BLaER1 treated with 17β-estradiol and CSF1 and Interleukin-3, amounts not matched to agents 10 nM and 100 nM (cell line): ENCODE measurements around the gene STK39.
"Not testable (repeated sequence)": the region's sequence is repeated elsewhere in the genome, so short reads cannot be mapped to it uniquely, and the experiment has no call there.

ENCODE experiments used
- H3K27ac ChIP-seq, 11 experiments: shearing (Covaris generic); formaldehyde crosslinking; 2 replicates each; pipeline ENCODE4 v1.8.1; 2022
- H3K27me3 ChIP-seq, 11 experiments: shearing (Covaris generic); formaldehyde crosslinking; 2 replicates each; pipeline ENCODE4 v1.8.1; 2022
- H3K36me3 ChIP-seq, 11 experiments: shearing (Covaris generic); formaldehyde crosslinking; 2 replicates each; pipeline ENCODE4 v1.8.1; 2022
- H3K4me1 ChIP-seq, 10 experiments: shearing (Covaris generic); formaldehyde crosslinking; 2 replicates each; pipeline ENCODE4 v1.8.1; 2022
- H3K4me2 ChIP-seq, 11 experiments: shearing (Covaris generic); formaldehyde crosslinking; 2 replicates each; pipeline ENCODE4 v1.8.1; 2022
- H3K4me3 ChIP-seq, 10 experiments: shearing (Covaris generic); formaldehyde crosslinking; 2 replicates each; pipeline ENCODE4 v1.8.1; 2022
- H3K9ac ChIP-seq, 11 experiments: shearing (Covaris generic); formaldehyde crosslinking; 2 replicates each; pipeline ENCODE4 v1.8.1; 2022
- H3K9me3 ChIP-seq, 11 experiments: shearing (Covaris generic); formaldehyde crosslinking; replicated peaks in 1 of 11; 2 replicates each; pipeline ENCODE4 v1.8.1; 2022
- H4K20me1 ChIP-seq, 11 experiments: shearing (Covaris generic); formaldehyde crosslinking; 2 replicates each; pipeline ENCODE4 v1.8.1; 2022
- Cebpa-rat ChIP-seq, 11 experiments: shearing (Covaris generic); IDR thresholded peaks; 2 replicates each; pipeline ENCODE4 v1.8.1; 2022

STK39 gene

DNA sequence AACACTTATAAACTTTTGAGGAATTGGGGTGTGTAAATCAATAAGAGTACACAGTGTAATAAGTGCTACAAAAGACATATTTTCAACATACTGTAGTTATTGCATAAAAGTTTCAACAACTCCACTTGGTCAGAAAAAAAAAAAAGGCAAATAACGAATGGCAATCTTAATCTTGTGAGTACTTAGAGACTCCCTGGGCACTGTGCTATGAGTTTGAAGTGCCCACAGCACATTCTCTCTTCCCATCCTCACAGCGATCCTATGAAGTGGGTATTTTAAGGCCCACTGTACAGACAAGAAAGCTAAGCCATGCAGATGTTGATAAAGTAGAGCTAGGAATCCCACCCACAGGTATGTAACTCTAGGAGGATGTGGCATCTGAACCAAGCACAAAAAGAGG is 112.3 kb downstream of the STK39 start:
- H3K4me1 ChIP-seq: peaks cover 15 to 59% (median 37%) of the 10 kb centered on the region in 10 experiments
- no peak for TF ChIP-seq Cebpa-rat (IDR thresholded peaks at IDR 0.05)
- no peak overlapping the region for H3K4me2 ChIP-seq

GRCh38 chr2:168134485-168134884 is 112.9 kb downstream of the STK39 start:
- H3K4me1 ChIP-seq: peaks cover 18 to 53% (median 35%) of the 10 kb centered on the region in 10 experiments

More for the DNA sequence above, 112.3 kb downstream of the STK39 start:
- H3K9ac ChIP-seq: no peak overlapping the region
- no peak overlapping the region for H3K4me3 ChIP-seq
- no peaks in the 10 kb centered on the region for H4K20me1 ChIP-seq
- no peaks in the 10 kb centered on the region for H3K27me3 ChIP-seq
- no peaks in the 10 kb centered on the region for H3K9me3 ChIP-seq
- H3K27ac ChIP-seq: no peak overlapping the region
- peaks cover 0 to 94% (median 64%) of the 10 kb centered on the region in 11 experiments; a peak in 20 of 22 replicates for H3K36me3 ChIP-seq

DNA sequence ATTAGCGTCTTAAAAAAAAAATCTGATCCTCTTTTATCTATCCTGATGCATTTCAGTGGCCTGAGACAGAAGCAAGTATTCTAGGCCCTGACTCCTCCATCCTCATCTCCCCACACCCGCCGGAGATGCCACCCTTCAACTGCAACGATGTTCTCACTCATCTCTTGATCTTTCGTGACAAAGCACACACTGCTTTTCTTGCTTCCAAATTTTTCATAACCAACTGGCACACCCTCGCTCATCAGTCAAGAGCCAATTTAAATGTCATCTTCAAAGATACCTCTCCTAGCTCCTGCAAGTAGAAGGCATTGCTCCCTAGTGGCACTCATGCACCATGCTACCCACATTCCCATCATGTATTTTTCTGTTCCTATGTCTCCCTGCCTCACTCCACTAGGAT is 115.0 kb downstream of the STK39 start:
- Histone ChIP-seq H3K4me3 (no peak overlapping the region), H3K27me3 (no peaks in the 10 kb centered on the region), H4K20me1 (no peaks in the 10 kb centered on the region), H3K4me2 (no peak overlapping the region; a peak in 1 of 22 replicates), H3K4me1 (peaks cover 7 to 32% (median 16%) of the 10 kb centered on the region in 10 experiments; a peak in 19 of 20 replicates), H3K27ac (no peak overlapping the region), H3K36me3 (peaks cover 12 to 99% (median 78%) of the 10 kb centered on the region in 11 experiments), H3K9ac (no peak overlapping the region), H3K9me3 (no peaks in the 10 kb centered on the region)
- no peak for TF ChIP-seq Cebpa-rat (IDR thresholded peaks at IDR 0.05)

More at GRCh38 chr2:168134485-168134884, 112.9 kb downstream of the STK39 start:
- H3K9me3 ChIP-seq: no peaks in the 10 kb centered on the region
- no peak for TF ChIP-seq Cebpa-rat (IDR thresholded peaks at IDR 0.05)
- no peaks in the 10 kb centered on the region for H3K27me3 ChIP-seq
- H4K20me1 ChIP-seq: no peaks in the 10 kb centered on the region
- no peak overlapping the region for H3K27ac ChIP-seq
- peaks cover 3 to 95% (median 67%) of the 10 kb centered on the region in 11 experiments; a peak in 21 of 22 replicates for H3K36me3 ChIP-seq
- no peak overlapping the region for H3K9ac ChIP-seq
- no peak overlapping the region for H3K4me3 ChIP-seq
- no peak overlapping the region for H3K4me2 ChIP-seq

DNA sequence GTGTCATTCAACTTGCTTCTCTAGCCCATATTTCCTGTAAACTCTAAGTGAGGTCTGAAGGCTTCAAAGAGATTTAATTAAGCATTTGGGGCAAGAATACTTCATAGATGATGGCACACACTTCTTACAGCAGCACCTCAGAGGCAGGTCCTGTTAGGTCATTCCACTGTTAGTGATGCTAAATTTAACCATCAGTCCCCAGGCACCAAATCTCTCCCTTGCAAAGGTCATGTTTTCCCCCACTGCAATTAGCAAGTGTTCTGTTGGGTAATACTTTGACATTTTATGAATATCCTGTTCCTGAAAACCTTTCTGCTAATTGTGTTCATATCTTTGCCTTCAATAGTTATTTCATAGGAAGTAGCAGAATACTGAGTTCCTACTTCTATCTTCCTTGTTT is 117.0 kb downstream of the STK39 start:
- TF ChIP-seq Cebpa-rat (IDR thresholded peaks at IDR 0.05): no peak
- Histone ChIP-seq H3K4me1 (peaks cover 4 to 22% (median 11%) of the 10 kb centered on the region in 10 experiments; a peak in 16 of 20 replicates), H3K4me3 (no peak overlapping the region), H3K27ac (0 out of 22 replicates have a peak overlapping the region, but pooled peaks of 1 of the 11 experiments have one; percentile 18), H4K20me1 (no peaks in the 10 kb centered on the region), H3K4me2 (peak overlapping the region; percentile 5 to 51 (median 19); a peak in 10 of 22 replicates), H3K27me3 (no peaks in the 10 kb centered on the region), H3K9me3 (no peaks in the 10 kb centered on the region), H3K36me3 (peaks cover 29 to 100% (median 91%) of the 10 kb centered on the region in 11 experiments), H3K9ac (no peak overlapping the region)

- Histone ChIP-seq H3K4me1 (peaks cover 4 to 19% (median 11%) of the 10 kb centered on the region in 10 experiments; a peak in 16 of 20 replicates), H3K9me3 (peaks cover under 1 to 11% (median 2%) of the 10 kb centered on the region in 11 experiments; a peak in 11 of 22 replicates), H3K9ac (no peak overlapping the region), H3K4me3 (no peak overlapping the region), H3K27me3 (no peaks in the 10 kb centered on the region), H3K27ac (no peak overlapping the region), H4K20me1 (no peaks in the 10 kb centered on the region), H3K4me2 (no peak overlapping the region), H3K36me3 (peaks cover 44 to 99% (median 91%) of the 10 kb centered on the region in 11 experiments)
- no peak for TF ChIP-seq Cebpa-rat (IDR thresholded peaks at IDR 0.05)
These were observed 120.0 kb downstream of the STK39 start for GRCh38 chr2:168127371-168127770.

- not testable (repeated sequence) for H3K9ac ChIP-seq, H3K27ac ChIP-seq, H3K27me3 ChIP-seq, H3K4me3 ChIP-seq, H3K4me2 ChIP-seq, H4K20me1 ChIP-seq
- peaks cover 7 to 47% (median 30%) of the 10 kb centered on the region in 10 experiments for H3K4me1 ChIP-seq
- peaks cover 3 to 15% (median 6%) of the 10 kb centered on the region in 11 experiments; a peak in 11 of 22 replicates for H3K9me3 ChIP-seq
- peaks cover 44 to 85% (median 73%) of the 10 kb centered on the region in 11 experiments for H3K36me3 ChIP-seq
These were observed 125.2 kb downstream of the STK39 start for GRCh38 chr2:168122210-168122609.

- Histone ChIP-seq H3K4me2 (peak overlapping the region in 3 of 11 experiments; percentile 46 to 74 (median 62); a peak in 3 of 22 replicates), H3K9ac (no peak overlapping the region), H3K36me3 (peaks cover 33 to 83% (median 72%) of the 10 kb centered on the region in 11 experiments), H3K4me3 (no peak overlapping the region), H3K27me3 (no peaks in the 10 kb centered on the region), H3K27ac (no peak overlapping the region), H4K20me1 (no peaks in the 10 kb centered on the region), H3K4me1 (peaks cover 7 to 47% (median 30%) of the 10 kb centered on the region in 10 experiments), H3K9me3 (peaks cover 3 to 15% (median 6%) of the 10 kb centered on the region in 11 experiments; a peak in 11 of 22 replicates)
- TF ChIP-seq Cebpa-rat (IDR thresholded peaks at IDR 0.05): no peak
These were observed 126.7 kb downstream of the STK39 start for GRCh38 chr2:168120730-168121129.

- no peak overlapping the region for H3K4me3 ChIP-seq
- H3K27me3 ChIP-seq: no peaks in the 10 kb centered on the region
- peaks cover 3 to 15% (median 6%) of the 10 kb centered on the region in 11 experiments; a peak in 11 of 22 replicates for H3K9me3 ChIP-seq
- peaks cover 7 to 47% (median 30%) of the 10 kb centered on the region in 10 experiments for H3K4me1 ChIP-seq
- peaks cover 31 to 83% (median 72%) of the 10 kb centered on the region in 11 experiments for H3K36me3 ChIP-seq
- no peak overlapping the region; a peak in 1 of 22 replicates for H3K27ac ChIP-seq
- H4K20me1 ChIP-seq: no peaks in the 10 kb centered on the region
- TF ChIP-seq Cebpa-rat (IDR thresholded peaks at IDR 0.05): no peak
- H3K9ac ChIP-seq: no peak overlapping the region
- H3K4me2 ChIP-seq: peak overlapping the region in 6 of 11 experiments; percentile 24 to 74 (median 66); a peak in 7 of 22 replicates
These were observed 127.1 kb downstream of the STK39 start for GRCh38 chr2:168120310-168120709.

- Histone ChIP-seq H3K27me3 (no peaks in the 10 kb centered on the region), H4K20me1 (no peaks in the 10 kb centered on the region), H3K4me1 (peaks cover 7 to 47% (median 30%) of the 10 kb centered on the region in 10 experiments), H3K27ac (peak overlapping the region in 9 of 11 experiments; percentile 19 to 75 (median 59); a peak in 14 of 22 replicates), H3K4me3 (peak overlapping the region in 1 of 10 experiments; percentile 45; a peak in 1 of 20 replicates), H3K4me2 (peak overlapping the region; percentile 46 to 81 (median 74)), H3K9ac (peak overlapping the region in 7 of 11 experiments; percentile 20 to 62 (median 51); a peak in 7 of 22 replicates), H3K9me3 (peaks cover 3 to 15% (median 6%) of the 10 kb centered on the region in 11 experiments; a peak in 11 of 22 replicates), H3K36me3 (peaks cover 35 to 83% (median 73%) of the 10 kb centered on the region in 11 experiments)
- TF ChIP-seq Cebpa-rat (IDR thresholded peaks at IDR 0.05): no peak
These were observed 127.8 kb downstream of the STK39 start for GRCh38 chr2:168119515-168120141.
